A549 (cell line): ENCODE measurements around the gene UVSSA. TPM values are rescaled to one million over a fixed set of nuclear protein-coding genes. Genes with fewer than 3 reads are reported as not detected.

Experiments used
- ATAC-seq, 2 experiments: fragments of 200-7000 bp in 1 of 2; fragments of >200 bp in 1 of 2; cut with Nextera tagmentation in 1 of 2; cut with Tn5 transposase in 1 of 2; 3 replicates each; pipeline versions ENCODE4 v1.8.0 to v1.9.1; 2018 to 2020; ENCODE audit warnings: mild to moderate bottlenecking in 1 of 2, moderate library complexity in 1 of 2
- CTCF ChIA-PET: fragments of 300-600 bp; sonication (Branson Sonifier 250); formaldehyde crosslinking; extraction: SDS; loops from one replicate; lab custom pipeline; 2021; ENCODE audit warnings: antibody characterized with exemption, inconsistent platforms; lab: Yijun Ruan, JAX
- POLR2A ChIA-PET: fragments of 350-600 bp; formaldehyde crosslinking; extraction: SDS; loops from one replicate; lab custom pipeline; 2021; ENCODE audit warnings: antibody characterized with exemption, inconsistent platforms; lab: Yijun Ruan, JAX
- DNase-seq, 2 experiments: peaks; one replicate each; pipeline versions ENCODE4 v3.0.0 to v3.0.0-alpha.2; 2011 to 2016; ENCODE audit warnings: low read depth in 1 of 2, low spot score in 1 of 2
- FAIRE-seq: peaks from 2 replicates; lab custom pipeline; 2011; peaks lifted over from hg19 to GRCh38; lab: Jason Lieb, UNC
- H3K27ac ChIP-seq, 2 experiments: fragments of >200 bp; sonication (Bioruptor Twin); formaldehyde crosslinking; 3 replicates each; pipeline ENCODE4 v1.5.1; 2016 to 2017
- H3K4me1 ChIP-seq: fragments of >200 bp; sonication (Bioruptor Twin); formaldehyde crosslinking; 3 replicates; pipeline ENCODE4 v1.6.1; 2016
- H3K4me2 ChIP-seq: fragments of >200 bp; sonication (Bioruptor Twin); formaldehyde crosslinking; 3 replicates; pipeline ENCODE4 v1.6.1; 2016
- H3K4me3 ChIP-seq: fragments of >200 bp; sonication (Bioruptor Twin); formaldehyde crosslinking; 3 replicates; pipeline ENCODE4 v1.5.1; 2016
- H3K9me3 ChIP-seq: fragments of >200 bp; sonication (Bioruptor Twin); formaldehyde crosslinking; 3 replicates; pipeline ENCODE4 v1.6.1; 2016
- CBX2 ChIP-seq: fragments of 200-600 bp; sonication (generic); IDR thresholded peaks from 2 replicates; pipeline ENCODE4 v1.6.1; 2016; ENCODE audit warnings: low read depth, mild to moderate bottlenecking, borderline replicate concordance
- EHF ChIP-seq: fragments of 250-450 bp; sonication (Bioruptor Pico); IDR thresholded peaks from 2 replicates; pipeline ENCODE4 v1.5.0; 2020; ENCODE audit warnings: mild to moderate bottlenecking
- GATA3 ChIP-seq: IDR thresholded peaks from 2 replicates; pipeline ENCODE4 v1.6.1; 2012; ENCODE audit warnings: borderline replicate concordance
- HOXA7 ChIP-seq: fragments of 250-450 bp; sonication (Bioruptor Pico); IDR thresholded peaks from 2 replicates; pipeline ENCODE4 v1.5.0; 2020; ENCODE audit warnings: mild to moderate bottlenecking, moderate library complexity
- KDM1A ChIP-seq: fragments of 200-600 bp; sonication (generic); IDR thresholded peaks from 2 replicates; pipeline ENCODE4 v1.6.1; 2016; ENCODE audit warnings: low read depth, mild to moderate bottlenecking
- KDM5A ChIP-seq: fragments of 200-600 bp; sonication (generic); IDR thresholded peaks from 2 replicates; pipeline ENCODE4 v1.6.1; 2016; ENCODE audit warnings: antibody characterized with exemption, mild to moderate bottlenecking
- MAFK ChIP-seq: fragments of 450-650 bp; IDR thresholded peaks from 2 replicates; pipeline ENCODE4 v1.6.1; 2014; ENCODE audit not compliant: partially characterized antibody
- NFE2L2 ChIP-seq: fragments of 150-350 bp; conservative IDR thresholded peaks from 2 replicates; pipeline ENCODE4 v1.6.1; 2014; ENCODE audit warnings: low read length
- NPAS2 ChIP-seq: fragments of 250-450 bp; sonication (Bioruptor Pico); IDR thresholded peaks from 2 replicates; pipeline ENCODE4 v1.8.0; 2022; ENCODE audit warnings: mild to moderate bottlenecking, moderate library complexity, borderline replicate concordance
- NR3C1 ChIP-seq: fragments of >200 bp; sonication (Bioruptor Twin); formaldehyde crosslinking; IDR thresholded peaks from 3 replicates; pipeline ENCODE4 v1.6.1; 2017
- RARB ChIP-seq: fragments of 250-450 bp; sonication (Bioruptor Pico); IDR thresholded peaks from 2 replicates; pipeline ENCODE4 v1.8.0; 2021; ENCODE audit warnings: mild to moderate bottlenecking, moderate library complexity
- RCOR1 ChIP-seq: fragments of 150-350 bp; IDR thresholded peaks from 2 replicates; pipeline ENCODE4 v1.6.1; 2014; ENCODE audit warnings: antibody characterized with exemption, low read length, low read depth
- RNF2 ChIP-seq: fragments of 200-600 bp; sonication (generic); IDR thresholded peaks from 2 replicates; pipeline ENCODE4 v1.6.1; 2016; ENCODE audit warnings: low read depth, mild to moderate bottlenecking, antibody characterized with exemption, moderate library complexity, borderline replicate concordance
- SREBF2 ChIP-seq: fragments of 450-650 bp; IDR thresholded peaks from 2 replicates; pipeline ENCODE4 v1.6.1; 2014; ENCODE audit warnings: mild to moderate bottlenecking, moderate library complexity
- ZNF302 ChIP-seq: fragments of 250-450 bp; sonication (Bioruptor Pico); IDR thresholded peaks from 2 replicates; pipeline ENCODE4 v1.9.0; 2021; ENCODE audit warnings: inconsistent platforms, mild to moderate bottlenecking, moderate library complexity
- WGBS: methylation state at CpG from one replicate; pipeline ENCODE4 v1.1.6; 2017; ENCODE audit errors: missing lambda C conversion rate; 5-methylcytosine and 5-hydroxymethylcytosine counted together
- polyA plus RNA-seq, 4 experiments: library from polyadenylated mRNA; depleted of rRNA in 3 of 4; stranded (reverse); fragments of >200 nt; fragmentation: RNase III in 1 of 4; extraction: RNeasy Plus Mini Kit Qiagen cat#74134 plus additional on column Dnase treatment in 1 of 4; gene quantifications; 2 replicates in 3 of 4; 3 replicates in 1 of 4; pipeline ENCODE4 v1.2.3, GENCODE V29; 2011 to 2017
- TF ChIP-seq, protein P1 (sequence below): fragments of 450-650 bp; IDR thresholded peaks from 2 replicates; pipeline ENCODE4 v1.6.1; 2014; ENCODE audit warnings: antibody characterized with exemption
- TF ChIP-seq, protein P2 (sequence below): fragments of >200 bp; sonication (Bioruptor Twin); formaldehyde crosslinking; IDR thresholded peaks from 3 replicates; pipeline ENCODE4 v1.6.1; 2016

UVSSA gene
- polyA plus RNA-seq, 2 of the 4 experiments (the other 2 are of a cell fraction), result 4.5 to 6.9 TPM

DNA sequence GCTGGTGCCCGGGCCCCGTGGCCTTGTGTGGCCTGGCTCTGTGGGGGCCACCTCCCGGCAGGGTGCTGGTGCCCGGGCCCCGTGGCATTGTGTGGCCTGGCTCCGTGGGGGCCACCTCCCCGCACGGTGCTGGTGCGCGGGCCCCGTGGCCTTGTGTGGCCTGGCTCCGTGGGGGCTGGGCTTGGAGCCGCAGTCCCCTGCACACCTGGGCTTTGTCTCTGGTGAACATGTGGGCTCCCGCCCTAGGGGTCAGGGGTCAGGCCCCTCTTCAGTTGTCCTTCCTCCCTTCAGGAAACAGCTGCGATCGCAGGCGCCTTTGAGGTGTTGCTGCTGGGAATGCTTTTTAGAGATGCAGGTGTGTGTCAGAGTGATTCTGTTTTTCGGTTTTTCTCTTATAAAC, 17.2 kb downstream of the UVSSA start:
- Histone ChIP-seq H3K9me3 (no peaks in the 10 kb centered on the region), H3K4me2 (no peak overlapping the region), H3K4me1 (no peaks in the 10 kb centered on the region), H3K27ac (no peak overlapping the region), H3K4me3 (no peak overlapping the region)
- FAIRE-seq (no peak), DNase-seq (no peak), ATAC-seq (no peak)
- WGBS, result 96% methylated on average over 5 of the region's 18 CpGs
- ChIA-PET CTCF (interaction anchor here (1.5 to 2.3 kb wide), 2 partner anchors 9 to 14 kb away, joined by 3 to 7 read pairs; no protein-coding TSS in a partner anchor), POLR2A (no interaction called here)
- TF ChIP-seq SREBF2, result no peak
- TF ChIP-seq RCOR1, result no peak
- TF ChIP-seq, protein P1, sequence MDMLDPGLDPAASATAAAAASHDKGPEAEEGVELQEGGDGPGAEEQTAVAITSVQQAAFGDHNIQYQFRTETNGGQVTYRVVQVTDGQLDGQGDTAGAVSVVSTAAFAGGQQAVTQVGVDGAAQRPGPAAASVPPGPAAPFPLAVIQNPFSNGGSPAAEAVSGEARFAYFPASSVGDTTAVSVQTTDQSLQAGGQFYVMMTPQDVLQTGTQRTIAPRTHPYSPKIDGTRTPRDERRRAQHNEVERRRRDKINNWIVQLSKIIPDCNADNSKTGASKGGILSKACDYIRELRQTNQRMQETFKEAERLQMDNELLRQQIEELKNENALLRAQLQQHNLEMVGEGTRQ, result no peak
- TF ChIP-seq KDM5A, result no peak
- TF ChIP-seq HOXA7, result no peak
- no peak for TF ChIP-seq NPAS2 (CRISPR knock-in tag)
- no peak for TF ChIP-seq NR3C1
- TF ChIP-seq RARB, result no peak
- TF ChIP-seq CBX2, result no peak
- no peak for TF ChIP-seq EHF (CRISPR knock-in tag)

DNA sequence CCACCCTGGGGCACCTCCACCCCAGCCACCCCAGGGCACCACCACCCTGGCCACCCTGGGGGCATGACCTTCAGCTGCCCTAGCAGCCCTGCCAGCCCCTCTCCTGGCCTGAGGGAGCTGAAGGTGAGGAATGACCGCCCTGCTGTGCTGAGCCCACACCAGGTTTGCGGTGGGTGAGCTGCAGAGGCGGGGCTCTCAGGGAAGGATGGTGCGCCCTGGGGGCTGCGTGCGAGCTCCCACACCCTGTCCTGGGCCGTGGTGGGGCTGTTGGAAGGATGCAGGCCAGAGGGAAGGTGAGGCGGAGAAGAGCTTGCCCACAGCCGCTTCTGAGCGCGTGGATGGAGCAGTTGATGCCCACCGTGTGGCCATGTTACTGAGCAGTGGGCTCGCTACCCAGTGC, 17.7 kb downstream of the UVSSA start:
- H3K4me2 ChIP-seq, result no peak overlapping the region
- no peak overlapping the region for H3K27ac ChIP-seq
- POLR2A ChIA-PET, result no interaction called here
- H3K4me1 ChIP-seq, result no peaks in the 10 kb centered on the region
- DNase-seq, result no peak
- H3K4me3 ChIP-seq, result no peak overlapping the region
- CTCF ChIA-PET, result interaction anchor here (1.0 to 2.3 kb wide), 4 partner anchors 9 to 265 kb away, joined by 3 to 7 read pairs (median 4); no protein-coding TSS in a partner anchor
- no peak for TF ChIP-seq ZNF302 (CRISPR knock-in tag)
- TF ChIP-seq, all 56 proteins: peak for 0
- WGBS, result 96% methylated on average over 9 of the region's 13 CpGs
- ATAC-seq (no peak), FAIRE-seq (no peak)
- H3K9me3 ChIP-seq, result no peaks in the 10 kb centered on the region

DNA sequence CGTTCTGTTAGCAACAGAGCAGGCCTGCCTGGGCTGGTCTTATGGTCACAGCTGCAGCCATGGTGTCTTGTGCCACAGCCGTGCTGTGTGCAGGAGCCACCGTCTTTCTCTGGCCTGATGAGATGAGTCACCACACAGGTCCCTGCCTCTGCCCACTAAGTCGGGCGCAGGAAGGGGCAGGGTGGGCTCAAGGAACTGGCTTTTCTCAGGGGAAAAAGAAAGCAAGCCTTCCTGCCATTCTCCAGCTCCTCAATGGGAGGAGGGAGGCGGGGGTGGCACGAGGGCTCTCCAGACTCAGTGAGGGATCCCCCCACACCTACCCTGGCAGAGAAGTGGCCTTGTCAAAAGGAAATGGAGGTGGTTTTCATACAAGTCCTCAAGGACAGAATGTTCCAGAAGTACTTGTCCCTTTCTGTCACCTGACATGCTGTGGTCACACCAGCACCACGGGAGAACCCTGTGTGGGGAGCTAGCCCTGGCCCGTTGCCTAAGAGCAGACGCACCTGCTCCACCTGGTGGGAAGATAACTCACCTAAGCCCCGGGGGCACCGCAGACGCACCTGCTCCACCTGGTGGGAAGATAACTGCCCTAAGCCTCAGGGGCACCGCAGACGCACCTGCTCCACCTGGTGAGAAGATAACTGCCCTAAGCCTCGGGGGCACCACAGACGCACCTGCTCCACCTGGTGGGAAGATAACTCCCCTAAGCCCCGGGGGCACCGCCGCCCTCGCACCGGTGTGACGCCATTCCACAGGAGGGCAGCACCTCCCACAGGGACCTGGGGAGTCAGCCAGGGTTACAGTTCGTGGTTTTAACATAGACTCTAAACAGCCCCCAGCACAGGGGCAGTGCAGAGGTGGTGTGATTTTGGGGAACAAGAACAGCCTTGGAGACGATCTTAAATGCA, 18.5 kb downstream of the UVSSA start:
- TF ChIP-seq, protein P2, sequence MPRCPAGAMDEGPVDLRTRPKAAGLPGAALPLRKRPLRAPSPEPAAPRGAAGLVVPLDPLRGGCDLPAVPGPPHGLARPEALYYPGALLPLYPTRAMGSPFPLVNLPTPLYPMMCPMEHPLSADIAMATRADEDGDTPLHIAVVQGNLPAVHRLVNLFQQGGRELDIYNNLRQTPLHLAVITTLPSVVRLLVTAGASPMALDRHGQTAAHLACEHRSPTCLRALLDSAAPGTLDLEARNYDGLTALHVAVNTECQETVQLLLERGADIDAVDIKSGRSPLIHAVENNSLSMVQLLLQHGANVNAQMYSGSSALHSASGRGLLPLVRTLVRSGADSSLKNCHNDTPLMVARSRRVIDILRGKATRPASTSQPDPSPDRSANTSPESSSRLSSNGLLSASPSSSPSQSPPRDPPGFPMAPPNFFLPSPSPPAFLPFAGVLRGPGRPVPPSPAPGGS, result no peak
- TF ChIP-seq RNF2, result no peak
- no peak for TF ChIP-seq GATA3
- no peak for TF ChIP-seq KDM1A
- no peak for TF ChIP-seq NFE2L2
- TF ChIP-seq MAFK, result no peak
- no peak for TF ChIP-seq EHF (CRISPR knock-in tag)
- TF ChIP-seq, all 56 proteins: peak for 0
- 85% methylated on average over 11 of the region's 25 CpGs for WGBS
- H3K4me1 ChIP-seq, result no peaks in the 10 kb centered on the region
- no peaks in the 10 kb centered on the region for H3K9me3 ChIP-seq
- DNase-seq (no peak), ATAC-seq (no peak), FAIRE-seq (no peak)
- H3K4me2 ChIP-seq, result no peak overlapping the region
- no peak overlapping the region for H3K27ac ChIP-seq
- ChIA-PET POLR2A (no interaction called here), CTCF (interaction anchor here (0.7 to 2.3 kb wide), 5 partner anchors 10 to 264 kb away, joined by 3 to 7 read pairs (median 3); no protein-coding TSS in a partner anchor)
- no peak overlapping the region for H3K4me3 ChIP-seq
